NCI-H146 (cell line): ENCODE data around the gene IL15RA.

Experiments
- DNase-seq: peaks from one replicate; lab custom pipeline; 2025; lab: John Stamatoyannopoulos, UW

Gene IL15RA, protein sequence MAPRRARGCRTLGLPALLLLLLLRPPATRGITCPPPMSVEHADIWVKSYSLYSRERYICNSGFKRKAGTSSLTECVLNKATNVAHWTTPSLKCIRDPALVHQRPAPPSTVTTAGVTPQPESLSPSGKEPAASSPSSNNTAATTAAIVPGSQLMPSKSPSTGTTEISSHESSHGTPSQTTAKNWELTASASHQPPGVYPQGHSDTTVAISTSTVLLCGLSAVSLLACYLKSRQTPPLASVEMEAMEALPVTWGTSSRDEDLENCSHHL

DNA sequence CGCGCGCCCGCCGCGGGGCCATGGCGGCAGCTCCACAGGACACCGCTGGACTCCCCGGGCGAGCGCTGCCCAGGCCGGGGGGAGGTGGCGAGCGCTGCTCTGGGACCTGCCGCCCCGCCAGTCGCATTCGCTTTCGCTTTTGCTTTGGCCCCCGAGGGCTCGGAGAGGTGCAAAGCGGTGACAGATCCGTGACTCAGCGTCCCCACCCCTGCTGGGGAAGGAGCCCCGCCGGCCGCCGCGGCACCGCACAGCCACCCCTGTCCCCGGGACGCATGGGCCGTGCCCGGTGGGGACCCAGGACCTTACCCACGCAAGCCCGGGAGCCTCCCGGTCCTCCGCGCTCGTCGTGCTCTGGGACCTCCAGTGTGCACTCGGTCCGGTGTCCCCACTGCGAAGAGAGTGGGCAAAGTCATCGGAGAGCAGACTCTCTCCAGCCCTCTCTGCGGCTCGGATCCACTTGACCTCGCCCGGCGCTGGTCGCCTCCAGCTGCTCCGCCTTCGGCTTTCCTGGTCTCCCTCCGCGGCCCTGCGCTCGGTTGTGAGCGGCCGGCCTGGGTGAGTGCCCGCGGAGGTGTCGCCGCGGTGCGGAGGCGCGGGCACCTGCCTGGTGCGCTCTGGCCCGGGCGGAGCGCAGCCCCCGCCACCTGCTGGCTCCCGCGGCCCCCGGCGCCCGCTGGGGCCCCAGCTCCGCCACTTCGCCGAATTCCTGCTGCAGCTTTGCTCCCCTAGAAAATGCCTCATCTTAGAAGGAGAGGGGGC is at the start of gene IL15RA:
TSS of gene IL15RA (minus strand) at position 73 of the 759 bp plus-strand sequence. CDS start at position 22, 51 bp downstream.
- DNase-seq = peak; percentile 70

DNA sequence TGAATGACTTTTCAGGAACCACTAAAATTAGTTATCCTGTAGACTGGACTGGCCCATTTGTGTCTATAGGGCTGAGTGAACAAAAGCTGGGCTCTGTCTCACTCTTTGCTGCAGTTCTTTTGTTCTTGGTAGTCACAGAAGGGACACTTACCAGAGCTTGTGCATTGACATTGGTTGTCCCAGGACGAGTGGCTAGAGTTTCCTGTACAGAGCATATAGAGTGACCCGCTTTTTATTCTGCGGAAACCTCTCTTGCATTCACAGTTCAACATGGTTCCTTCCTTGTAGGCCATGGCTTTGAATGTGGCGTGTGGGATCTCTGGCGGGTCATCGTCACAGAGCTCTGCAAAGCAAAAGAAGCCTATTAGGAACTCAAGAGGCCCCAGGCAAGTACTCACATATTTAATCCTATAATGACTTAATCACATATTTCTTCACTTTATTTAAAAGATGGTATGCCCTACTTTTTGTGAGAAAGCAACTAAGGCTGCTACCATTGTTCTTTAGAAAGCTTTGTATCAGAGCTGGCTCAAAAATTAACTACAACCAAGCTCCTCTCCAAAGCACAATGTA is 48.4 kb upstream of the IL15RA start:
- DNase-seq = no peak

DNA sequence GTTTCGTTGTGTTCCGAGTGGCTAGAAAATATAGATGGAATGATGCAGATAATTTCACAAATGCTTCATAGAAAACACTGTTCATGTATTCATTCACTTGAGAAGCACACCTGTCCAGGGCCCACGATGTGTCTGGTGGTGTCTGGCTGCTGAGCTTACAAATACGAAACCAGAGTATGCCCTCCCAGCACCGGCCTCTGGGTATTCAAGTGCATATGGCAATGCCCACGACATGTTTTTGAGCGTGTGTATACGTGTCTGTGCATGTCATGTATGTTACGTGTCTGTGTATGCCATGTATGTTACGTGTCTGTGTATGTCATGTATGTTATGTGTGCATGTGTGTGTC is 47.0 kb upstream of the IL15RA start:
- no peak for DNase-seq

DNA sequence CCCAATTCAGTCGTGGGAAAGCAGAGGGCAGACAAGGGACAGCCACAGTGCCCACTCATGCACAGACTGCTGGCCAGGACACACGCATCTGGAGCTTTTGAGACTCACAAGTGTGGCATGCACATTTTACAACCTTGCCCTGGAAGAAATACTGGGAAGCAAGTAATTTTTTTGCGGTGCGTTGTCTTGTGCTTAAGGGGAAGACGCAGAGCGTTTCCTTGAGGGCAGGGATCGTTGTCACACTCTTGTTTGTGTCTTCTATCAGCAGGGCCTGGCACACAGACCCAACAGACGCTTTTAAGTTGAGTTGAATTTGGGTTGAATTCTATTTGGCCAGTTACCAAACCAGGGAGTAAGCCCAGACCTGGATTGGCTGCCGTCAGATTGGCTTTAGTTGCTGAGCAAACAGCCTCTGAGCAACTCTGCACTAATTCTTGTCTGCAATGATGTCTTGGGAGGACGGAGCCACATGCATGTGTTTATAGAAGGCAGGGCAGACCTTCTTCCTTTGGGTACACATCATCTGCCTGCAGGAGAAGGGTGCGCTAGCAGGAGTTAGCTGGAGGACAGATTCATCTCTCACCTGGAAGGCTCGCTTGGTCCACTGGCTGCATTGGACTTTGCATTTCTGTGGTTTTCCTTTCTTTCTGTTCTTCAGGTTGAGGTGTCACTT is 46.5 kb upstream of the IL15RA start:
- no peak for DNase-seq

DNA sequence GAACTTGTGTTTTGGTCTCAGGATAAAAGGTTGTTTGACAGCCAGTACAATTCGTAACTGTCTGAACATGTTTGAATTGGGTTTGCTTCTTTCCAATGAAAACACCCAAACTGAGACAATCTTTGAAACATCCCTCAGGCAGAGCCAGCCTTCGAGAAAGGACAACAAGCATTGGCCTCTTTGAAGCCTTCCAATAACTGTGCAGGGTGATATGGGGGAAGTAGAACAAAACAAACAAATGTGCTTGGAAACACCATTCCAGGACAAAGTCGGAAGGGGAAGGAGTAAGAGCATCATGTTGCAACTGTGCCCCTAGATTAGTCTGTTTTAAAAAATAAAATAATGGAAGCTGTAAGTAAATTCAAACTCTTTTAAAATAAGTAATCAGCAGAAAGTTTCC is 45.3 kb upstream of the IL15RA start:
- no peak for DNase-seq

DNA sequence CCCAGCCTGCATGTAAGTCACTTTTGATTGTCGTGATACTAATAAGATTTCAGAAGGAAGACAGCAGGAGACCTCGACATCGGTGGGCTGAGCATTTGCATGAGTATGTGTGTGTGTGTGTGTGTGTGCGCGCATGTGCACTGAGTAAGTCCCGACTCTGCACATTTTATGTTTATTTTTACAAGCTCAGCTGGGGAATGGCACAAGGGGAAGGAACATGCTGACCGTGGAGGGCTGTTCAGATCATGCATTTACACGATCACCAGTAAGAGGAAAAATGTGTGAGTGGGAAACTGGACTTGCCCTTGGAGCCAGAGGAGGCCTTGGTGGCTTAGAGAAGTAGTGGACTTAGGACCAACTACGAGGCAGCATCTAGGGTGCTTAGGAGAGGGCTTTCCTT is 43.5 kb upstream of the IL15RA start:
- DNase-seq = no peak

DNA sequence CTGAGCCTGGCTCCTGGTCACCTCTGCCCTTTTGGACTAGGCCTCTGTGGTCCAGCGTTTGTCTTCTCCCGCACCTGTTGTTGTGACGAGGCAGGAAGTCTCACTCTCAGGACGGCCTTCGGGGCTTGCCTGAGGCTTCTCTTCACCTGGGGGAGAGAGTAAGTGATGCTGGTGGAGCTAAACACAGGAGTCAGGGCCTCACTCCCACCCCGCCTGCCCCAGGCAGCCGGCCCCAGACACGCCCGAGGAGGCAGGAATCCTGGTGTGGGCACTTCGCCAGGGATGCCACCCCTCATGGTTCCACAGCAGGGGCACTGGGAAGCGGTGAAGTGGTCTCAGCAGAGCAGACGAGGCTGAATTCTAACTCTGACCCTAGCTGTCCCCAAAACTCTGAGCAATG is 42.5 kb upstream of the IL15RA start:
- no peak for DNase-seq

DNA sequence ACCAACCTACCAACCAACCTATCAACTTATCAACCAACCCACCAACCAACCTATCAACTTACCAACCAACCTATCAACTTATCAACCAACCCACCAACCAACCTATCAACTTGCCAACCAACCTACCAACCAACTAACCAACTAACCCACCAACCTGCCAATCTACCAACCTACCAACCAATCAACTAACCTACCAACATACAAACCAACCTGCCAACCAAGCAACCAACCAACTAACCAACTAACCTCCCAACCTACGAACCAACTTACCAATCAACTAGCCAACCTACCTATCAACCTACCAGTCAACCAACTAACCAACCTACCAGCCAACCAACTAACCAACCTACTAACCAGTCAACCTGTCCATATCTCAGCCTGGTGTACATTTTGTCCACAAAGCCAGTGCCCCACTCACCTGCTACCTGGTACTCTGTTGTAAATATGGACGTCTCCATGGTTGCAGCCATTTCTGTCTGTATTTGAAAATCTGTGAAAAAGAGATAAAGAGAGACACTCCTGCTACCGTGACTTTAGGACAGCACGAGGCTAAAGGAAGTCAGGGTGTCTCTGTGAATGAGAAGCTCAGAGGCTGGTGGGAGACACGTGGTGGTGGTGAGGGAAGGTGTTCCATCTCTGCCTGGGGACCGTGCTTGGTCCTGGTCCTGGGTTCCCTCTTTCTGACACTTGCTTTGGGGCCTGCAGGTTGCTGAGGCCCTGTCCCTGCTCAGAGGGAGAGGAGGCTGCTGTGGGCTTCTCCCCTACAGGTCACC is 41.9 kb upstream of the IL15RA start:
- no peak for DNase-seq

DNA sequence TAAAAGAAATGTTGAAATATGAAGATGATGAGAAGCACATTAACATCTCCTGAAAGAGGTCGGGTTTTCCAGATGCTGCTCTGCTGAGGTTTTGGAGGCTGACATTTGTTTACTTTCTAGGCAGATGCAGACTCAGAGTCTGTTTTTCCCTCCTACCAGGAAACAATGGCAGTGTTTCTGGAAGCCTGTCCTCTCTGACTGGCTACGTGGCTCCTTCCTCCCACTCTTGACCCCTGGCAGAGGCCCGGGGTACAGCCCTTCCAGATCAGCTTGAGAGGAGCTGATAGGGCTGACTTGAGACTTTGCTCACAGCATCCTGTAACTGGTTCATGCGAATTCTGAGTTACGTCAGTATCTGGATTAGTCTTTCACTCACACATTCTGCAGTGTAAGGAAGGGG is 41.1 kb upstream of the IL15RA start:
- no peak for DNase-seq

DNA sequence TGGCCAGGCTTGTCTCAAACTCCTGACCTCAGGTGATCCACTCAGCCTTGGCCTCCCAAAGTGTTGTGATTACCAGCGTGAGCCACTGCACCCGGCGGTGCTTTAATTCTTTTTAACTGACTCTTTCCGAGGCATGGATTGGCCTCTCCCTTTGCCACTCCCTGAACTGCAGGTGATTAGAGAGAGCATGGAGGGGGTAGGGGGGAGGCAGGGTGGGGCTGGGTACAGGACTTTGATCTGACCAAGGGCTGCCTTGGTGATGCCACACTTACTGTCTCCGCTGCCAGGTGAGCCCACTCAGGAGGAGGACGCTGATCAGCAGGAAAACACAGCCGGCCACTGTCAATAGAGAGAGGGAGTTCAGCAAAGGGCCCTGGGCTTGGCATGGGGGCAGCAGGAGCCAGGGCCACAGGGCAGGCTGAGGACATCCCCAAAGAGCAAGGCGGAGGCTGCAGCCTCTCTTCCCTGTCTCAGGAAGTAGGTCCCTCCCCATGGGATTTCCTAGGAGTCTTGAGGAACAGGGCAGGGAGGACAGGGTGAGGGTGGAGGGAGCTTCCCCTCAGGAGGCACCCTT is 40.5 kb upstream of the IL15RA start:
- DNase-seq = no peak

DNA sequence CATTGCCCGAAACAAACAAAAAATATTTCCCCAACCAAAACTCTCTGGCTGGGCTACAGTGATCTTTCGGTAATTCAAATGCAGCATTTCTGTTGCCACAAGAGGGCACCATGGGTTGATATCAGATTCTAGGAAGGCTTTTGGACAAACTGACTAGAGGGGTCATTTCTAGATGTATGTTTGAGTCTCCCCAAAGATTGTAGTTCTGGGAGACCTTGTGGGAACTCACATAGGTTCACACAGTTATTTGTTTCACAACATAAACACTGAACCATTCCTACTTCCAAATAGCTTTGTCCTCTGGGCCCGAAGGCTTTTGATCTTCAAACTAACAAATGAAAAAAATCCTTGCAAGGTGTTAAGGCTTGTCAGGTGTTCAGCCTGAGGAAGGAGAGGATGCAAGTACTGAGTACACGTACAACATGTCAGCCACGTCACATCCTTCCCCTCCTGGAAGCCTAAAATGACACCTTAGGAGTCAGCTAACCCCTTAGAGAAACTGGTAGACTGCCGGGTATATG is 37.0 kb upstream of the IL15RA start:
- peak; percentile 32 for DNase-seq

DNA sequence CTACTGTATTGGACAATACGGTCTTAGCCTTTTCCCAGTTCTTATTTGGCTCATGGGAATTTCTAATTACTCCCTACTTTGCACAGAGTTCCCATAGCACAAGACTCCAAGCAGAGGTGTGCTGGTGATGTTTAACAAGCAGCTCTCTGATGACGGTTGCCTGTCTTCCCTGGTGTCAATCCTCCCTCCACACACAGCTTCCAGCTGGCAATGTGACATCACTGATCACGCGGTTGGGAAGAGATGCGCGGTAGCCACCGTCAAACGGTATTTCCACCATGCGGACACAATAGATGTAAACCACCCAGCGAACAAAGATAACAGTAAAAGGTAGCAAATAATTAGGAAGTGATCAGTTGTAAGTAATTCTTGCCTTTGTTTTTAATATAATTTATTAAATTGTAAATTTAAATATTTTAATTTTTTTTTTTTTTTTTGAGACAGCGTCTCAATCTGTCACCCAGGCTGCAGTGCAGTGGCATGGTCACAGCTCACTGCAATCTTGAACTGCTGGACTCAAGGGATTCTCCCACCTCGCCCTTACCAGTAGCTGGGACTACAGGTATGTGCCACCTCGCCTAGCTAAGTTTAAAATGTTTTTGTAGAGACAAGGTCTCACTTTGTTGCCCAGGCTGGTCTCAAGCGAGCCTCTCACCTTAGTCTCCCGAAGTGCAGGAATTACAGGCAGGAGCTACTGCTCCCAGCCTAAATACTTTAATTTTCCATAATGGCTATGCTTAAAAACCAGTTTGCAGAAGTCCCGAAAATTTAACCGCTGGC is 36.3 kb upstream of the IL15RA start:
- DNase-seq = peak; percentile 49

DNA sequence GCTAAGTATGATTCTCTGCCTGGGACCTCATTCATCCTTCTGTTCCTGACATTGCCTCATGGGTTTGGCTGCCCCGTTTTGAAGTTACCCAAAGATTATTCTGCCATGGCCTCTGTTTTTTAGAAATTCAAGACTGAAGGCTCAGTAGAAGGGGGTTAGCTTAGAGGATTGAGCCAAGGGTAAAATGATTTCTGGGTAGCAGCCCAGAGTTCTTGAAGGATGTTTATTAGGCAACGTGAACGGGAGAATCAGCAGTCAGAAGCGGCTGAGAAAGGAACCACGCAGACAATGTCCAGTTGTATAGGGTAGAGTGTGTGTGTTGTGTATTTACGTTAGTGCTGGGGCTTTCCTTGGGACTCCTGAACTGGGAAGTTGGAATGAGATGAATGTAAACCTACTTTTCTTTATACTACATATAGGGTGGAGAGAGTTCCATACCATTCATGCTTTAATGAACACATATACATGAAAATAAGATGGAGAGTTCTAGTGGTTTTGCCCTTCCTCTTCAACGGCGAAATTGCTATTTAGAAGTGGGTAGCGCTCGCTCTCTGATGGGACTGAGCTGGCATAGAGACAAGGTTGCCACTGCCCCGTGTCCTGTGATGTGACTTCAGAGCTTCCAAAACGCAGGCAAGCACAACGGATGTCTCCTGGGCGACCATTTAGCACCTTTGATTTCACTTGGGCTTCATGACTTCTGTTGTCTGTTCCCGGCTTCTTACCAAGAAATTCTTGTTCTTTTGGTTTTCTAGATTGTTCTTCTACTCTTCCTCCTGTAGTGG is 35.0 kb upstream of the IL15RA start:
- DNase-seq = no peak

DNA sequence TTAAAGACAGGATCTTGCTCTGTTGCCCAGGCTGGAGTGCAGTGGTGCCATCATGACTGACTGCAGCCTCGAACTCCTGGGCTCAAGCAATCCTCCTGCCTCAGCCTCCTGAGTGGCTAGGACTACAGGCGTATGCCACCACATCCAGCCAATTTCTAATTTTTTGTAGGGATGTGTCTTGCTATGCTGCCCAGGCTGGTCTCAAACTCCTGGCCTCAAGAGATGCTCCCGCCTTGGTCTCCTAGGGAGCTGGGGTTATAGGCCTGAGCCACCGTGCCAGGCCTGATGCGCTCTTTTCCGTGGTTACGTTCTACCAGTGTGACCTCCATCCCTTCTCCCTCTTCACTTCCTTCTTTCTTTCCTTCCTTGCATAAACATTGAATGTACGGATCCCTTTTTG is 34.2 kb upstream of the IL15RA start:
- no peak for DNase-seq

DNA sequence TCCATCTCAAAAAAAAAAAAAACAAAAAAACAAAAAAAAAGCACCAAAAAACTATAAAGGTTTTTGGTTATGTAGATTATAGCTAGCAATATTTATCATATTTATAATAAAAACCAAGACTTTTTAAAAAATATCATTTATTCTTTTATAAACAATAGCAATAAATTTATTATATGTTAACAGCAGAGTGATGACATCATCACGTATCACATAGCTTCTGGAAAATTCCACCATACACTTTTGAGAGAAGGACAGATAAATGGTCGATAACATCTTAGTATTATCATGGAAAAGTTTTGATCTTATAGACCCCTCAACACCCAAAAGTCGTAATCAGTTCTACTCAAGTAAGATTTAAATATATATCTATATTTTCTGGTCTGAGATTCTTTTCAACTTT is 33.2 kb upstream of the IL15RA start:
- no peak for DNase-seq

DNA sequence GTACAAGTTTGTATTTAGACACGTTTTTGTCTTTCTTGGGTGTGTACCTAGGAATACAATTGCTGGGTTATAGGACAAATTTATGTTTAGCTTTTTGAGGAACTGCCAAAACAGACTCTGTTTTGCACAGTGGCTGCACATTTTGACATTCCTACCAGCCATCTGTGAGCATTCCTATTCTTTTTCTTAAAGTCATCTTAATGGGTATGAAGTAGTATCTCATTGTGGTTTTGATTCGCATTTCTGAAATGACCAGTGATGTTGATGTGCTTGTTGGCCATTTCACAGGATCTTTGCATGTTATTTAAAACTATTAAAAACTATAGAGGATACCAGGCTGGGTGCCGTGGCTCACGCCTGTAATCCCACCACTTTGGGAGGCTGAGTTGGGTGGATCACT is 32.6 kb upstream of the IL15RA start:
- DNase-seq = no peak

DNA sequence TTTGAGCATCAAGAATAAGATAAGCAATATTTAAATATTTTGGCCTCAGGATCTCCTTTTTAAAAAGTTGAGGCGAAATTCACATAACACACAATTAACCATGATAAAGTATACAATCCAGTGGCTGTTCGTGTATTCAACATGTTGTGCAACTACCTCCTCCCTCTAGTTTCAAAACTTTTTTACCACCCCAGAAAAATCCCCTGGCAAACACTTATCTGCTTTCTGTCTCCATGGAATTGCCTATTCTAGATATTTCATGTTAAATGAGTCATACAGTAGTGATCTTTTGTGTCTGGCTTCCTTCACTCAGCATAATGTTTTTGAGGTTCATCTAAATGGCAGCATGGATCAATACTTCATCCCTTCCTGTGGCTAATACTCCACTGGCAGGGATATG is 31.8 kb upstream of the IL15RA start:
- DNase-seq = no peak

DNA sequence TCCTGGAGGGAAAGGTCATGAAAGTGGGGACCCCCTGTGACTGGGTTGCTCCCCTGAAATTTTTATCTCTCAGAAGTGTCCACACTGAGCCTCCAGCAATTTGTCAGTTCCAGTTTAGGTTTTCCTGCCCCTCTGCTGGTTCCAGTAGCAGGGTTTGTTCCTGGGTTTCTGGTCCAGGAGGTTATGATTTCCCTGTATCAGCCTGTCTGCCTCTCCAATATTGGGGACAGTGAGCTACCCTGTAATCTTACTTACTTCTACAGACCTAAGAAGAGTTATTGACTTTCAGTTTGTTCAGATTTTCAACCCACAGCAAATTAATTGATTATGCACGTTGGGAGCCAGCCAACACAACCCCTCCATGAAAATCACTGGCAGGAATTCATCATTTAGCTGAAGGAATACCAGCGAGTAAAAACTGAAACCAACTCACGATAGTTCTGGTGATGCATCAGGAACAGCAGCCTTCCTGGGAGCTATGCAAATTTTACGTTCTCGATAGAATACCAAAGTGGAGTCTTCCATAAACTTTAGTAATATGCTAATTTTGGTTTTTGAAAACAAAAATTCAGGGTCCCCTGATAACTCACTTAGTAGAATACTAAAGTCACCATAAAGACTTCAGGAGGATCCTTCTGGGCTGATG is 31.3 kb upstream of the IL15RA start:
- no peak for DNase-seq

DNA sequence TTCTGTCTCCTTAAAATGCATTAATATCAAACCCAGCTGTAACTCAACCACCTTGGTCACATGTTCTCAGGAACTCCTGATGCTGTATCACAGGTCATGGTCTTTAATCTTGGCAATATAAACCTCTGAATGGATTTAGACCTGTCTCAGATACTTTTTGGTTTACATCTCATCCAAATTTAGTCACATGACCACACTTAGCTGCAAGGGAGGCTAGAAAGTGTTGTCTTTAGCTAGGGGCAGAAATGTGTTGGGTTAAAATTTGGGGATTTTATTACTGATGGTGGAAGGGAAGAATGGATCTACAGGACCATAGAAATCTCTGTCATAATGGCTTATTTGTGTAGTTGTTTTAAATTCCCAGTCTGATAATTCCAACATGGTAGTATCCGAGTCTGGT is 29.6 kb upstream of the IL15RA start:
- DNase-seq = no peak
